Neural cell (in vitro differentiated cells): Measurements from ENCODE around the gene EIF4G3. TPM values are rescaled to one million over a fixed set of nuclear protein-coding genes. Genes with fewer than 3 reads are reported as not detected.

Experiments used
- H2AFZ ChIP-seq: fragments of 200-600, 300-800 bp; sonication (generic), shearing (Covaris generic); 2 replicates; pipeline ENCODE4 v1.6.0; 2014; ENCODE audit warnings: low read depth, mild to moderate bottlenecking, antibody characterized with exemption, low read length, moderate library complexity
- H3F3A ChIP-seq: fragments of 200-600 bp; shearing (Covaris generic); 2 replicates; pipeline ENCODE4 v1.6.1; 2016; ENCODE audit warnings: mild to moderate bottlenecking, moderate library complexity, mixed read lengths, antibody characterized with exemption, low read length; ENCODE audit not compliant: insufficient read depth, poor library complexity, severe bottlenecking
- H3K27ac ChIP-seq: fragments of 200-600, 300-800 bp; sonication (generic), shearing (Covaris generic); 2 replicates; pipeline ENCODE4 v1.5.1; 2014; ENCODE audit warnings: mild to moderate bottlenecking, low read length, moderate library complexity
- H3K27me3 ChIP-seq: fragments of 300-800, 200-600 bp; sonication (generic), shearing (Covaris generic); 2 replicates; pipeline ENCODE4 v1.6.0; 2014; ENCODE audit warnings: mild to moderate bottlenecking, low read depth, low read length, moderate library complexity; ENCODE audit not compliant: insufficient read depth
- H3K36me3 ChIP-seq: fragments of 300-800, 200-600 bp; sonication (generic), shearing (Covaris generic); 2 replicates; pipeline ENCODE4 v1.5.1; 2014; ENCODE audit warnings: mild to moderate bottlenecking, antibody characterized with exemption, low read length, moderate library complexity; ENCODE audit not compliant: insufficient read depth
- H3K4me2 ChIP-seq: fragments of 300-800, 200-600 bp; sonication (generic), shearing (Covaris generic); 2 replicates; pipeline ENCODE4 v1.6.0; 2014; ENCODE audit warnings: mild to moderate bottlenecking, low read length
- H3K4me3 ChIP-seq: fragments of 300-800, 200-600 bp; sonication (generic), shearing (Covaris generic); 2 replicates; pipeline ENCODE4 v1.5.1; 2014; ENCODE audit warnings: mild to moderate bottlenecking, low read length, moderate library complexity
- H3K79me2 ChIP-seq: fragments of 200-600 bp; shearing (Covaris generic); replicated peaks from 2 replicates; pipeline ENCODE4 v1.6.0; 2014; ENCODE audit warnings: mild to moderate bottlenecking, low read length, moderate library complexity; ENCODE audit not compliant: insufficient read depth
- H3K9ac ChIP-seq: fragments of 300-800, 200-600 bp; sonication (generic), shearing (Covaris generic); 2 replicates; pipeline ENCODE4 v1.6.1; 2016; ENCODE audit warnings: mild to moderate bottlenecking, low read length, mixed read lengths
- H3K9me2 ChIP-seq: fragments of 200-600 bp; shearing (Covaris generic); 2 replicates; pipeline ENCODE4 v1.6.1; 2016; ENCODE audit warnings: mild to moderate bottlenecking, low read length, mixed read lengths; ENCODE audit not compliant: insufficient read depth
- H3K9me3 ChIP-seq: fragments of 200-600, 300-800 bp; sonication (generic), shearing (Covaris generic); 2 replicates; pipeline ENCODE4 v1.6.1; 2016; ENCODE audit warnings: mild to moderate bottlenecking, mixed run types, low read length, moderate library complexity, mixed read lengths
- H4K20me1 ChIP-seq: fragments of 200-600 bp; shearing (Covaris generic); 2 replicates; pipeline ENCODE4 v1.6.1; 2016; ENCODE audit warnings: mild to moderate bottlenecking, mixed run types; ENCODE audit not compliant: insufficient read depth
- EP300 ChIP-seq: fragments of 450-650 bp; conservative IDR thresholded peaks from 2 replicates; pipeline ENCODE4 v1.6.1; 2014; ENCODE audit warnings: antibody characterized with exemption, mild to moderate bottlenecking, moderate library complexity; ENCODE audit not compliant: poor library complexity, severe bottlenecking
- EZH2 ChIP-seq: fragments of 200-600, 300-800 bp; shearing (Covaris generic), sonication (generic); IDR thresholded peaks from 2 replicates; pipeline ENCODE4 v1.6.1; 2014; ENCODE audit warnings: antibody characterized with exemption, low read length, borderline replicate concordance, mild to moderate bottlenecking; ENCODE audit not compliant: insufficient read depth, poor library complexity, severe bottlenecking
- MXI1 ChIP-seq: fragments of 450-650 bp; conservative IDR thresholded peaks from 2 replicates; pipeline ENCODE4 v1.6.1; 2014; ENCODE audit warnings: antibody characterized with exemption, mild to moderate bottlenecking; ENCODE audit not compliant: poor library complexity, severe bottlenecking
- POLR2AphosphoS5 ChIP-seq: IDR thresholded peaks from 2 replicates; pipeline ENCODE4 v1.6.1; 2012
- RAD21 ChIP-seq: fragments of 450-650 bp; conservative IDR thresholded peaks from 2 replicates; pipeline ENCODE4 v1.6.1; 2014; ENCODE audit warnings: antibody characterized with exemption, mild to moderate bottlenecking, moderate library complexity
- REST ChIP-seq: IDR thresholded peaks from 2 replicates; pipeline ENCODE4 v1.6.1; 2012; ENCODE audit warnings: borderline replicate concordance
- SMC3 ChIP-seq: fragments of 450-650 bp; conservative IDR thresholded peaks from 2 replicates; pipeline ENCODE4 v1.6.1; 2014; ENCODE audit warnings: antibody characterized with exemption, mild to moderate bottlenecking, moderate library complexity; ENCODE audit not compliant: poor library complexity
- TAF1 ChIP-seq: IDR thresholded peaks from 2 replicates; pipeline ENCODE4 v1.6.1; 2012; ENCODE audit warnings: low read depth
- polyA plus RNA-seq: library from polyadenylated mRNA; depleted of rRNA; stranded (reverse); fragments of >200 nt; gene quantifications from 2 replicates; pipeline ENCODE4 v1.2.3, GENCODE V29; 2014
- TF ChIP-seq, protein P1 (sequence below): fragments of 450-650 bp; IDR thresholded peaks from 2 replicates; pipeline ENCODE4 v1.5.1; 2014; ENCODE audit warnings: antibody characterized with exemption, mild to moderate bottlenecking, moderate library complexity; ENCODE audit not compliant: poor library complexity, severe bottlenecking

EIF4G3 gene
- polyA plus RNA-seq, 1 donor from 2014 or later, result 56.9 TPM

- Histone ChIP-seq H3K27me3 (no peaks in the 10 kb centered on the region), H3K9me3 (no peaks in the 10 kb centered on the region), H3F3A (no peaks in the 10 kb centered on the region), H3K27ac (no peak overlapping the region), H3K9ac (no peak overlapping the region), H2AFZ (no peak overlapping the region), H3K79me2 (peaks cover 57% of the 10 kb centered on the region), H3K9me2 (no peaks in the 10 kb centered on the region), H3K36me3 (no peaks in the 10 kb centered on the region), H3K4me2 (no peak overlapping the region), H4K20me1 (no peaks in the 10 kb centered on the region), H3K4me3 (no peak overlapping the region)
- TF ChIP-seq REST (no peak), SMC3 (no peak), POLR2AphosphoS5 (no peak), TAF1 (no peak), EZH2 (no peak), EP300 (no peak), MXI1 (no peak), RAD21 (no peak)
- TF ChIP-seq, protein P1, sequence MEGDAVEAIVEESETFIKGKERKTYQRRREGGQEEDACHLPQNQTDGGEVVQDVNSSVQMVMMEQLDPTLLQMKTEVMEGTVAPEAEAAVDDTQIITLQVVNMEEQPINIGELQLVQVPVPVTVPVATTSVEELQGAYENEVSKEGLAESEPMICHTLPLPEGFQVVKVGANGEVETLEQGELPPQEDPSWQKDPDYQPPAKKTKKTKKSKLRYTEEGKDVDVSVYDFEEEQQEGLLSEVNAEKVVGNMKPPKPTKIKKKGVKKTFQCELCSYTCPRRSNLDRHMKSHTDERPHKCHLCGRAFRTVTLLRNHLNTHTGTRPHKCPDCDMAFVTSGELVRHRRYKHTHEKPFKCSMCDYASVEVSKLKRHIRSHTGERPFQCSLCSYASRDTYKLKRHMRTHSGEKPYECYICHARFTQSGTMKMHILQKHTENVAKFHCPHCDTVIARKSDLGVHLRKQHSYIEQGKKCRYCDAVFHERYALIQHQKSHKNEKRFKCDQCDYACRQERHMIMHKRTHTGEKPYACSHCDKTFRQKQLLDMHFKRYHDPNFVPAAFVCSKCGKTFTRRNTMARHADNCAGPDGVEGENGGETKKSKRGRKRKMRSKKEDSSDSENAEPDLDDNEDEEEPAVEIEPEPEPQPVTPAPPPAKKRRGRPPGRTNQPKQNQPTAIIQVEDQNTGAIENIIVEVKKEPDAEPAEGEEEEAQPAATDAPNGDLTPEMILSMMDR, result no peak
Measured at GRCh38 chr1:21154717-21155116, 22.0 kb downstream of the EIF4G3 start.

DNA sequence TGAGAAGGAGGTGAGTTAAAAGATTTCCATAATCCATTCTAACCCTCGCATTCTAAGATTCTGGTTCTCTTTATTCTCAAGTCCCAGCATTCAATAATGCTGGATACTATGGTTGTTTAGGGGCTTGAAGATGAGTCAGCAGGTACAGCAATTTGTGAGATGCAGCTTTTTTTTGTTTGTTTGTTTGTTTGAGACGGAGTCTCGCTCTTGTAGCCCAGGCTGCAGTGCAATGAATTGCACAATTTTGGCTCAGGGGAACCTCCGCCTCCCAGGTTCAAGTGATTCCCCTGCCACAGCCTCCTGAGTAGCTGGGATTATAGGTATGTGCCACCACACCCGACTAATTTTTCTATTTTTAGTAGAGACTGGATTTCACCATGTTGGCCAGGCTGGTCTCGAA is 23.3 kb downstream of the EIF4G3 start:
- H3K27ac ChIP-seq, result no peak overlapping the region
- H3K36me3 ChIP-seq, result no peaks in the 10 kb centered on the region
- H3K9me3 ChIP-seq, result no peaks in the 10 kb centered on the region
- H3K4me3 ChIP-seq, result no peak overlapping the region
- TF ChIP-seq POLR2AphosphoS5 (no peak), EZH2 (no peak), MXI1 (no peak), SMC3 (no peak), REST (no peak), TAF1 (no peak), EP300 (no peak), RAD21 (no peak)
- TF ChIP-seq, protein P1, result no peak
- H2AFZ ChIP-seq, result no peak overlapping the region
- no peaks in the 10 kb centered on the region for H3F3A ChIP-seq
- H4K20me1 ChIP-seq, result no peaks in the 10 kb centered on the region
- no peaks in the 10 kb centered on the region for H3K9me2 ChIP-seq
- no peak overlapping the region for H3K9ac ChIP-seq
- peaks cover 47% of the 10 kb centered on the region for H3K79me2 ChIP-seq
- no peak overlapping the region for H3K4me2 ChIP-seq
- H3K27me3 ChIP-seq, result no peaks in the 10 kb centered on the region
